HG03469 (cell line): Measurements from ENCODE around the gene ADD3.
"Not testable (repeated sequence)": the region's sequence is repeated elsewhere in the genome, so short reads cannot be mapped to it uniquely, and the experiment has no call there.

Source experiments
- ATAC-seq: cut with Tn5 transposase; IDR thresholded peaks from one replicate; pipeline ENCODE4 v1.9.1; 2021; ENCODE audit warnings: mild to moderate bottlenecking, moderate library complexity, moderate number of reproducible peaks; ENCODE audit not compliant: unreplicated experiment

The ADD3 gene

DNA sequence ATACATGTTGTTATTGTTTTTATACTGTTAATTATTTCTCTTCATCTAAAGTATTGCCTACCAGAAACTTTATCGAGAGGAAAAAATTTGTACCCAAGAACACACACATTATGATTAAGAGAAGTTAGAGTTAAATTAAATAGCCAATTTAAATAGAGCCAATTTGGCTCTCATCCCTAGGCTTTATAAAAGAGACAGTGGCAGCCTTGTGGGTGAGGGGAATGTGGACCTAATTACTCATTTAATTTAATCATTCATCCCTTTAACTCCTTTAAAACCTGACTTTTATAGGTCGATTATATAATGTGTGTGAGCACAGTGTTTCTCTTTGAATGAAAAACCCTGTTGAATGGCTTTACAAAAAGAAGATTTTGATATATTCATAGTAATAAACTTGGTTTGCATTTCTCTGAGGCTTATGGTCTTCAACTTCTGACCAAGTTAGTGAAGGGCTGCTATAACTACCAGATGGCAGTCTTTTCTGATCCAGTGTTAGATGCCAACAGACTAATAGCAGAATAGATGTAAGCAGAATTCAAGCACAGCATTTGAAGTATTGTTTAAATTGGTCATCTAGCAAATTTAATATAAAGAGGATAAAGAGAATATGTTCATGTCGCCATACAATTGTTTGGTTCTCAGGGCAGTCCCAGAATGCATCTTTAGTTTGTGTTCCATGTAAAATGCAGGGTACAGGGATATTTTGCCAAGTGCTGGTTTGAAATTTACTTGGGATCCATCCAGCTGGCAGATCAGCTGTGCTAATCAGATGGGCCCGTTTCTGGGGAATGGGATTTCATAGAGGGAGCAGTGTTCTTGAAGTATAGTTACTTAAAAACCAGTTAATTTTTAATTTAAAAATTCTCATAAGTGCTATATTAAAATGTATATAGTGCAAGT, 25.3 kb downstream of the ADD3 start:
- ATAC-seq = no peak

DNA sequence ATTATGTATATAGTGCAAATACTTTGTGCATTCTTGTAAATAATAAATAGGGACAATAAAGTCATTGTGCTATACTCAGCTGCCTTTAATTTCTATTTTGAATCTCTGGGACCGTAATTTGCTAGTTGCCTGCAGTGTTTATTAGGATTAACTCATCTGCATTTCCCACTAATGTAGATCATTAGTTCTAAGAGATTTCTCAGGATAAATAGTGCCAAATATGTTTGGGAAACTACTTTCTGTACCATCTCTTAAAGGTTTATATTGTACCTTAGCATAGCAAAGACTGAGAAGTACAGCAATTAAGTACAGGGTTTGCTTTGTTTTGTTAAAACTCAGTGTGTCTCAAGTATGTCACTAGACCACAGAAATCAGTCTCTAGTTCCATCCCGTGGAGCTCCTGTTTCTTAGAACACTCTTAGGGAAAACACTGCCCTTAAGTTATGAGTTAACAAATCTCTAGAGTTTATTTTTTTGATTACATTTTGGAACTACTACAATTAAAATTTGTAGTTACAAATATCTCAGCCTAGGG, 26.0 kb downstream of the ADD3 start:
- ATAC-seq = no peak

DNA sequence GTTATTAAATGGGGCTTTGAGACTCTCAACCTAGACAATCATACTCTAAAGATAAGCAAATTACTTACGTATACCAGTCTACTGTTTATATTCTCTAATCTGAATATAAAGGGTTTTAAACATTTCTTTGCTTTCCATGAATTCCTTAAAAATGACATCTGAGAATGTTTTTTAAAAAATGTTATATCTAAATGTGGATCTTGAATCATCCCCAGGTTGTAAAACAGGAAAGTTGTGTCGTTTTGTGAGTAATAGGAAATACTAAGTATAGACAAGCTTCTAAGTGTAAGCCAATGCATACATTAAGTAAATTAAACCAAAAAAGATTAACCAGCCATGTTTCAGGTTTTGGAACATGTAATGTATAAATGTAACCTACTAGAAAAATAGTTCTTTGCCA, 26.8 kb downstream of the ADD3 start:
- ATAC-seq = no peak

DNA sequence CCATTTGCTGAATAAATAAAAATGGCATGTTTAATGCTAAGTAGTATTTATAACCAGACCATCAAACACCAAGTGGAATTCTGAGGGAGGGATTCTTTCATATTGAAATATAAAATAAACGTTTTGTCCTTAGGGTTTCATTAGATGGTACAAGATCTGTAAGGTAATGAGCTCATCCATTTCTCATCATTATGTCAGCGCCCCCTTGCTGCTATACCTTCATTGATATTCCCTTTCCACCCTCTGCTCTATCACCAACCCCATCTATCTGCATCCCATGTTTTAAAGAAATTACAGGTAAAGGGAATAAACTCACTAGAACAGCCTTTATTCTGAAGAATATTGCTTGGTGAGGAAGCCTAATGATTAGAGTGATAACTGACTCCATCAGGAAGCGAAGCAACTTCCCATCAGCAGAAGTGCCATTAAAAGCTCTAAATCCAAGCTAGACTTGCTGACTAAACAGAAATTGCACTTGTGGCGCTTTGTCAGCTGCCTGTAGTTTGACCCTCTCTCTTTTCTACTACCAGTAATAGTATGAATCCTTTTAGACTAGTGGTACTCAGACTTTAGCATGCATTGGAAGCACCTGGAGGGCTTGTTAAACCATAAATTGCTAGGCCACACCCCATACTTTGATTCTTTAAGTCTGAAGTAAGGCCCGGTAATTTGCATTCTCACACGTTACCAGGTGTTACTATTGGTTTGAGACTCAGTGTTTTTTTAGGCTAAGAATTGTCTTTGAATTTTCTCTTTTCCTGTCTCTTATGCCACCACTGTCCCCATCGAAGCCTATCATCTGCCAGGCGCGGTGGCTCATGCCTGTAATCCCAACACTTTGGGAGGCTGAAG, 27.5 kb downstream of the ADD3 start:
- ATAC-seq = no peak

DNA sequence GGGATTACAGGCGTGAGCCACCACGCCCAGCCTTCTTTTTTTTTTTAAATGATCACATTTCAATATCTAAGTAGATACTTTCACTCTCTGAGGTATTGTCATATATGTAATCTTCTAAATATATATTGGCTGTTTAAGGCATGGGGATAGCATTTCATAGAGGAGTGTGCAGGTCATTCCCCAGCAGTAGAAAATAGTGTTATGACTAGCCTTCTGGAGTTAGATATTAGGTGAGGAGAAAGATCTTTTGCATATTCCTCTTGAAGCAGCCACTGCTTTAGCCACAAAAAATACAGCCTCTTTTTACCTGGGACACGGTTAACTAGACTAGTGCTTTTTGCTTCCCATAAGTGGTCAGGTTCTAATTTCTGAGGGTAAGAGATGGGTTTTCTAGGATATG, 28.9 kb downstream of the ADD3 start:
- peak; percentile 74 for ATAC-seq

DNA sequence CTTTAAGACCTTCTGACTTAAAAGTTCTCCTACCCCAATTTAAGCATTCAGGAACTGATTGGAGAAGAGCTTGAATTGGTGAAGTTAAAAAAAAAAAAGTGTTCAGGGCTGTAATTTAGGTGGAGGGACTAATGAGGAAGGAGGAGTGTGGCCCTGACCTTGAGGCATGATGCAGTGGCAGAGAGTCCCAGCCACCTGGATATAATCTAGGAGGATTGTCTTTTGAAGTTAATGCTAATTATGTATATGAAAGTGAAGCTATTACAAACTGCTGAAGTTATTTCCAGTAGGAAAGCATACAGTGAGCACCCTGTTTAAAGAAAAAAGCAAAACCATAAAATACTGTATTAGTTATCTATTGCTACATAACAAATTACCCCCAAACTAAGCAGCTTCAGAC, 31.5 kb downstream of the ADD3 start:
- no peak for ATAC-seq

DNA sequence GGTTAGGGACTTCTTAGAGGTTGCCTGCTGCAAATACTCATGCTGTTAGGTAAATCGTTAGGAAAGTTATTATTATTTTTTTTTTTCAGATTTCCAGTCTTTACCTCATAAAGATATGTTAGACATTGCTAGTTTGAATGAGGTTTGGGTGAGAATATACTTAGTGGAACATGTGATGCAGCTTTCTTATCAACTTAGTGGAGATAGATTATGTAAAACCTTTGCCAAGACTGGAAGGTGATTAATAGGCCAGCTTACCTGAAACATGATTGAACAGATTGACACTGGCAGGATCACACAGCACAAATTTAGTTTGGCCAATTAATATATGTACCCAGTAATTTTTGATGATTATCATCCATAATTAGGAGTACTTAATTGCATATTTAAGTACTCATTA, 32.3 kb downstream of the ADD3 start:
- no peak for ATAC-seq

DNA sequence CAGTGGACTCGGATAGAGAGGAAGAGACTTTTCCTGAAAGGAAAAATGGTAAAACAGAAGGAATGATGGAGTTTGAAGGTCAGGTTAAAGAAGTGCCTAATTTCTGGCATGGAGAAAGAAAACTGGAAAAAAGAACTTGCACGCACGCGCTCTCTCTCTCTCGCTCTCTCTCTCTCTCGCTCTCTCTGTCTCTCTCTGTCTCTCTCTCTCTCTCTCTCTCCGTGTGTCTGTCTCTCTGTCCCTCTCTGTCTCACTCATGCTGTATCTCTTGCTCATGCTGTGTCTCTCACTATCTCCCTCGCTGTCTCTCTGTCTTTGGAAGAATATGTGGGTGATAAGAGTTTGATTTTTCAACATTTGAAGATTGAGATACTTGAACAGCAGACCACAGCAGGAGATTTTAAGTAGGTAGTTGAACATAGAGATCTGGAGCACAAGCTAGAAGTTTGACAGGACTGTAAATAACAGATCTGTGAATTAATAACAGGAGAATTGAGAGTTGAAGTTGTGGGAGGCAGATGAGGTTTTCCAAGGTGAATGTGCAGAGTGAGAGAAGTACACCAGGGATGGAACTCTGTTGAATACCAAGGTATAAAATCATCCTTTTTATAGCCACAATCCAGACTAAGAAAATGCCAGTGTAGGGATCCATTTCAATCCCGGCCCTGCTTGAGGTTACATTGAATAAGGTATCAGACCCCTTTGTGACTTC, 33.1 kb downstream of the ADD3 start:
- no peak for ATAC-seq

DNA sequence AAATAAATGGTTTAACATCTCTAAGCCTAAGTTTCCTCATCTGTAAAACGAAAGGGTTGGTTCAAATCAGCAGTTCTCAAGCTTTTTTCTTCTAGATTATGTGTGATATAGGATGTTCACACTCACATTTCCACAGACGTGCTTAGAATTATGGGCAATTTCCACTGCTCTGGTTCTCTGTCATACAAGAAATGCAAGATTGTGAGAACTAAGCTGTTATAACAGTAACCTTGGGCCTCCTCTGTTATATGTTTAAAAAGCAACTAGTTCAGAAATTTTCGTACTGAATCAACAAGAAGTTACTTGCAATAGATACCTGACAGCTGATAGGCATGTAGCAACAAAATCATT, 33.7 kb downstream of the ADD3 start:
- ATAC-seq = no peak

DNA sequence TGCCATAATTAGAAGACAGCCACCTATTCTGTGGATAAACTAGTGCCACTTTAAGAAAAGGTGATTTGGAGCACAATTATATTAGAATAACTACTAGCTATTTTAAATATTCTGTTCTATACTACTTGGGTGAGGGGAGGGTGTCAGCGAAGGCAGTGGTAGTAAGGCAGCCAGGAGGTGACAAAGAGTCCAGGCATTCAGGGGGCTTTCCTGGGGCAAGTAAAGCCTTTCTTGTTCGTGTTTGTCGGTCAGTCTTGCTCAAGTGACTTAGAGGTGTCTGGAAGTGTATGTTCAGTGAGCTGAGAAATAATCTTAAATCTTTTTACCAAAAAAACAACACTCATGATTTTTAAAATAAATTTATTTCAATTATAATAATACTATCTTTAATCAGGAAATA, 34.4 kb downstream of the ADD3 start:
- no peak for ATAC-seq

DNA sequence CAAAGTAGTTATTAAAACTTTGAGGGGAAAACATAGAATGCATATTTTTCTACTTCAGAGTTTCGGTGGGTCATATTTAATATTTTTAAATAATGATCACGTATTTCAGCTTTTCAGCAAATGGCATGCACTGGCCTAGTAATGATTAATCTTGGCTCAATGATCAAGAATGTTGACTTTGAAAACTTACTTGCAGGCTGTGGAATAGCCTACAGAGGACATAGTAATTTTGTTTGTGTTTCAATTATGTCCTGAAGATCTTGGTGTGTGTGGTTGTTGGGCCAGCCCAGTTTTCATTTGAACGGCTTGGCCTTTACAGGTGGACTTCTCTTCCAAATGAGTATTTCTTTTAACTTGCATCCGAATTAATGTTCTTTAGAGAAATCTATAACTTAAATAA, 35.1 kb downstream of the ADD3 start:
- ATAC-seq = no peak

DNA sequence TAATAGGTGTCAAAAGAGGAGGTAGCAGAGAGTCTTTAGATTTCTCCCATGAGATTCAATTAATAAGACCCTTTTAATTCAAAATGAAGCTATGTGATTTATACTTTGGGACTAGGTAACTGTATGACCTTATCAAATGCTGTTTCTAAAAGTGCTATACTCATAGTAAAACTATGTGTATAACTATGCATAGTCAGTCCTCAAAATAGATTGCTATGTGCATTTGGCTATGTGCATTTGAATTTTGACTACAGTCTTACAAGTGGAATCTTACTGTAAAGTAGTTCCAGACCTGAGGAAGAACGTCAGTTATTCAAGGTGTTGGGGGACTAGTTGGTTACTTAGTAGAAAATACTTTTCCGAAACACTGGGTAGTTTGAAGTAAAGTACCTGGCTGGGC, 36.9 kb downstream of the ADD3 start:
- no peak for ATAC-seq

DNA sequence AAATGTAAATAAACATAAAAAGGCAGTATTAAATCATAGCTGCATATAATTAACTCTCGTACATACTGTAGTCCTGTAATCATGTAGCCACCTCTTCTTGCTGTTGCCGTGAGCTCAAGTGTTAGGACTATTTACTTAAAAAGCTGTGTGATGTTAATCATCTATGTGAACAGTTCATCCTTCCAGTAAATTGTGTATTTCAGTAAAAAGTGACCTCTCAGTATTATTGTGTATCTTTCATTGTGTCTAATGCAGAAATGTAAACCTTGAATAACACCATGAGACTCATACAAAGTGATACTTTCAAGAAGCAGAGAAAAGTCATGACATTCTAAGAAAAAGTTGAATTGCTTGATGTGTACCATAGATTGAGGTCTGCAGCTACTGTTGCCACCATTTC, 38.0 kb downstream of the ADD3 start:
- no peak for ATAC-seq

DNA sequence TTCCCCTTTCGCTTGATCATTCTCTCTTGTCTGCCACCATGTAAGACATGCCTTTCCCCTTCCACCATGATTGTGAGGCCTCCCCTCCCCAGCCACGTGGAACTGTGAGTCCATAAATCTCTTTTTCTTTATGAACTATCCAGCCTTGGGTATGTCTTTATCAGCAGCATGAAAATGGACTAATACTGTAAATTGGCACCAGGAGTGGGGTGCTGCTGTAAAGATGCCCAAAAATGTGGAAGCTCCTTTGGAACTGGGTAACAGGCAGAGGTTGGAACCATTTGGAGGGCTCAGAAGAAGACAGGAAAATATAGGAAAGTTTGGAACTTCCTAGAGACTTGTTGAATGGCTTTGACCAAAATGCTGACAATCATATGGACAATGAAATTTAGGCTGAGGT, 40.4 kb downstream of the ADD3 start:
- ATAC-seq = not testable (repeated sequence)

DNA sequence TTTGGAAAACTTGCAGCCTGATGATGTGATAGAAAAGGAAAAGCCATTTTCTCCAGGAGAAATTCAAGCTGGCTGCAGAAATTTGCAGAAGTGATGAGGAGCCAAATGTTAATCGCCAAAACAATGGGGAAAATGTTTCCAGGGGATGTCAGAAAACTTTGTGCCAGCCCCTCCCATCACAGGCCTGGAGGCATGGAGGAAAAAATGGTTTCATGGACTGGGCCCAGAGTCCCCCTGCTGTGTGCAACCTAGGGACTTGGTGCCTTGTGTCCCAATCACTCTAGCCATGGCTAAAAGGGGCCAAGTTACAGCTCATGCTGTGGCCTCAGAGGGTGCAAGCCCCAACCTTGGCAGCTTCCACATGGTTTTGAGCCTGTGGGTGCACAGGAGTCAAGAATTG, 41.0 kb downstream of the ADD3 start:
- no peak for ATAC-seq

DNA sequence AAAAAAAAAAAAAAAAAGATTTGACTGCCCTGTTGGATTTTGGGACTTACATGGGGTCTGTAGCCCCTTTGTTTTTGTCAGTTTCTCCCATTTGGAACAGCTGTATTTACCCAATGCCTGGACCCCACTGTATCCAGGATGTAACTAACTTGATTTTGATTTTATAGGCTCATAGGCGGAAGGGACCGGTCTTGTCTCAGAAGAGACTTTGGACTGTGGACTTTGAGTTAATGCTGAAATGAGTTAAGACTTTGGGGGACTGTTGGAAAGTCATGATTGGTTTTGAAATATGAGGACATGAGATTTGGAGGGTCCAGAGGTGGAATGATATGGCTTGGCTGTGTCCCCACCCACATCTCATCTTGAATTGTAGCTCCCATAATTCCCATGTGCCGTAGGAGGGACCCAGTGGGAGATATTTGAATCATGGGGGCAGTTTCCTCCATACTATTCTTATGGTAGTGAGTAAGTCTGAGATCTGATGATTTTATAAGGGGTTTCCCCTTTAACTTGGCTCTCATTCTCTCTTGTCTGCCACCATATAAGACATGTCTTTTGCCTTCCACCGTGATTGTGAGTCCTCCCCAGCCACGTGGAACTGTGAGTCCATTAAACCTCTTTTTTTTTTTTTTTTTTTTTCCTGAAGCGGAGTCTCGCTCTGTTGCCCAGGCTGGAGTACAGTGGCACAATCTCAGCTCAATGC, 42.3 kb downstream of the ADD3 start:
- ATAC-seq = not testable (repeated sequence)

DNA sequence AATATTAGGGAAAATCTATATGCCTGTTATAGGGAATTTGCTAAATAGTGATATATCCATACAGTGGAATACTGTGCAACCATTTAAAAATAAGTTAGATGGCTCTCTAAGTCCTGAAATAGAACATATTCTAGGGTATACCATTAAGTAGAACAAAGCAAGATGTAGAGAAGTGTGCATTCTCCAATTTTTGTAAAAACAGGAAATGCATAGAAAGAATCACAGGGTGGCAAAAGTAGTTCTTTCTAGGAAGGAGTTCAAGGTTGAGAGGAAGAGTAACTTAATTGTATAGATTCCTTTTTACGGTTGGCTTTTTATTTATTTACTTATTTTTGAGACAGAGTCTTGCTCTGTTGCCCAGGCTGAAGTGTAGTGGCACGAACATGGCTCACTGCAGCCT, 43.7 kb downstream of the ADD3 start:
- no peak for ATAC-seq

DNA sequence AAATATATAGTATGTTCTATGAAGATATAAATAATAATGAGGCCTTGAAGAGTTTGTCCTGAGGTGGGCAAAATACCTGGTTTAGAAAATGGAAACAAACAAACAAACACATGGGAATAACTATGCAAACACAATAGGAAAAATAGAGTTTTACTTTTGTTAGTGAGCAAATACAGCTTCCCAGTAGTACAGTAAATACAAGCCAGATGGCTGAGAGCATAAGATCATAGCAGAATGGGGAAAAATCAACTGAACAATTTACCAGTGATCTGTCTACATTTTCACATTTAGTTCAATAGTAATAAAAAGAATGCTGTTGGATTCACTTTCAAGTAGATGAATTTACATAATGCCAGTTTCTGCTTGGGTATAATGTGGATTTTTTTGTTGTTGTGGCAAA, 45.1 kb downstream of the ADD3 start:
- no peak for ATAC-seq

DNA sequence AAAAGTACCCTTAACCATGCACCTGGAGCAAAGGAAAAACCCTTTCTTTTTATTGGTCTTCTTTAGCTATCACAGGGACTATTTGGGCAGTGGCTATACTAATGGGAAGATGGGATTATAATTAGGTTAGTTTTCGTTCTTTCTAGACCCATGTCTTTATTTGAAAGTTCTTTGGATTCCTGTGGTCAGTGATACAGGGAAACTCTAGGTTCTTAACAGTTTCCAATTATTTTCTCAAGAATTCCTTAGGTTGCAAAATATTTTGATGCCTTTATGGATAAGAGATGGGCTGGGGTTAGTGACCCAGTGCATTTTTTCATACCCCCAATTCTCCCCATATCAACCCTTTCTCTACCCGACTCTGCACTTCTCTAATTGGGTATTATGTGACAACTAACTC, 49.0 kb downstream of the ADD3 start:
- ATAC-seq = no peak

DNA sequence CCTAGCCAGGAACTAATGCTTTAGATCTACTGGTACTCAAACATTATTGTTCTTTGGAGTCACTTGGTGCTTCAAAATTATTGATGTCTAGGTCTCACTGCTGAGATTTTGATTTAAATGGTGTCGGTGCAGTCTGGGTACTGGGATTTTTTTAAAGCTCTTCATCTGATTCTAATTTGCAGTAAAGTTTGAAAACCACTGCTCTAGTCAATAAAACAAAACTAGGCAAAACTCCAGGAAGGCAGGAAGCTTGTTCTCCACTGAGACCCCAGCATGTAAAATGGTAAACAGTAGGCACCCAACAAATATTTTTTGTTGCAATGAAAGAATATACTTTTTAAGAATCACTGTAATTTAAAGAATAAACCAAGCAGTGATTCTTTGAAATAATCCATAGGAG, 49.7 kb downstream of the ADD3 start:
- ATAC-seq = no peak

DNA sequence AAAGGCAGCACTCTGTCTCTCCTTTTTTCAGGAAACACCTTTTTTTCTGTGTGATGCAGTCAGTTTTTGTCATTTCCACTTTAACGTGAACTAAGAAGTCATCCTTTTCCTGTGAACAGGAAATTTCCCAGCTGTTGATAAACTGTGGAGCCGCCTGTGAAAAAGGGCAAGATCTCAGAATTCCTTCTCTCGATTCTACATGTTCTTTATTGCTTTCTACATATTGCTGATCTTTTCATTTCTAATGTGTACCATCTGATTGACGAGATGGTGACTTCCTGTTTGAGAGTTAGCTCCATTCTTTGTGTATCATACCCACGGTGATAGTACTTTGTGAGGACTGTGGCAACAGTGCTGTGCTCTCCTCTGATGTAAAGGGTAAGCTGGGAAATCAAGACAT, 50.4 kb downstream of the ADD3 start:
- no peak for ATAC-seq
